Measurements from ENCODE around the gene CFHR5.

- TF ChIP-seq CTCF (IDR thresholded peaks at IDR 0.05) = no peak
- no peak for TF ChIP-seq POLR2A (IDR thresholded peaks at IDR 0.05)
Observed at GRCh38 chr1:196954778-196955177, 22.6 kb upstream of the CFHR5 start.
